HG03469 (cell line): Measurements from ENCODE around the gene EDDM13.
"Not testable (repeated sequence)": the region's sequence is repeated elsewhere in the genome, so short reads cannot be mapped to it uniquely, and the experiment has no call there.

Experiments used
- ATAC-seq: cut with Tn5 transposase; IDR thresholded peaks from one replicate; pipeline ENCODE4 v1.9.1; 2021; ENCODE audit warnings: mild to moderate bottlenecking, moderate library complexity, moderate number of reproducible peaks; ENCODE audit not compliant: unreplicated experiment

Gene EDDM13

DNA sequence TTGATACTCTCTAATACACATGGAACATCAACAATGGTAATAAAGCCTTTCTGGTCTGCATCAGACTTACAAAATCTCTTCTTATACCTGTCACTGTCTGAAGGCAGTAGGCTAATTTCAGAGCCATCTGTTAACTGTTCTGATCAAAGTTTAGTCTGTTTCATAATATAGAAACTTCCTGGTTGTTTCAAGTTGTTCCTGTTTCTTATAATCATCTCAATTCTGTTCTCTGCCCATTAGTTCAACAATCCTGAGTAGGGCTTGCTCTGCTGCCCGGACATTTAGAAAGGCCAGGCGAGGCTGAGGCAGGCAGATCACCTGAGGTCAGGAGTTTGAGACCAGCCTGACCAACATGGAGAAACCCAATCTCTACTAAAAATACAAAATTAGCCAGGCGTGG, 47.4 kb downstream of the EDDM13 start:
- no peak for ATAC-seq

DNA sequence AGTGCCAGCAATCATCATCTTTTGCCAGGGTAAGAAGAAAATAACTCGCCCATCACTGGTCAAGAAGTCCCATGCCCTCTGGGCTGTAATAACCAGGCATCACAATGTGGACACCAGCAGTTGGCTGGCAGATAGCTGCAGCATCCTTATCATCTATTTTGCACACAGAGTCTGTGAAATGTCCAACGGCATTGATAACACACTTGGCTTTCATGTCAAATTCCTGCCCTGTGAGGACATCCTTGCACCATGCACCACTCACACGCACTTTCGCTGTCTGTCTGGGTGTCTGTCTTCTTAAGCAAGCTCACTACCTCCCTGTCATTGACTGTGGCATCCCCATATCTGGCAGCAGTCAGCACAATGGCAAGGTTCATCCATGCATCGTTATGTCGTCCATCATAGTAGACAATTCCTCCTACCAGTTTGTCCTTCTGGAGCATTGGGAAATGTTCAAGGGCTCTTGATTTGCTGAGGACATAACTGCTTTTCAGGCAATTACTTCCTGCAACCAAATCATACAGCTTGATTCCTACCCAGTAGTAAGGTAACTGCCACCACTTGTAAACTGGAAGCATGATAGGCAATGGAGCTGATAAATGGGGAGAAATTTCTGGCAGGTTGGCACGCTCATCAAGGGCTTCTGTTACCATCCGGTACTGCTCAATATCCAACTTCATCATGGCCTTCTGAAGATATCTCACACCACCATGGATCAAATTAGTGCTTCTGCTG, 48.9 kb downstream of the EDDM13 start:
- no peak for ATAC-seq

DNA sequence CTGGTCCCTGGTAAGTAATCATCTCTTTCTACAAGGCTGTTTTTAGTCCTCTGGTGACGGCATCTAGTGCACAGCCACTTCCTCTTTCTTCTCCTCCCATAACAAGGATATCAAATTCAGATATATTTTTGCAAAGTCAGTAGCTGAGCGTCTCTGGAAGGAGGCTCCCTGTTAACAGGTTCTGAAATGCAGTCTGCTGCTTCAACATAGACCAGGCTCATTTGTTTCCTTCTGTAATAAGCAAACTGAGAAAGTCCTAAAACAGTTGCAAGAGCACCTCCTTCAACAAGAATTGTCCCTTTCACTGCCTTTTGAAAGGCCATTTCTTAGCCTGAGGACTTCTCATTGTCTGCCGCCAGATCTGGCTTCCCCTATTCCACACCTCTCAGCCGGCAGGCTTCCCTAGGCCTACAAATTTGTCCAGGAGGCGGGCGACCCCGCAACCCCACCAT, 49.5 kb downstream of the EDDM13 start:
- no peak for ATAC-seq

DNA sequence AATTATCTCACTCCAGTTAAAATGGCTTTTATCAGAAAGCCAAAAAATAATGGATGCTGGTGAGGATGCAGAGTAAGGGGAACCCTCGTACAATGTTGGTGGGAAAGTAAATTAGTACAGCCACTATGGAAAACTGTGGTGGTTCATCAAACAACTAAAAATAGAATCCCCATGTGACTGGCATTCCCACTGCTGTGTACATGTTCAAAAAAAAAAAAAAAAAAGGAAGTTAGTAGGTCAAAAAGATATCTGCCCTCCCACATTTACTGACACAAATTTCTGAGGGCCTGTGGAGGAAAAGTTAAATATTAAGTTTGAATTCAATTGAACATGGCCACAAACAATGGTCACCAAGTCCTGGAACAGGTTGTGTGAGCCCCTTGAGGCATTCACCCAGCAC, 51.9 kb downstream of the EDDM13 start:
- ATAC-seq, result no peak

DNA sequence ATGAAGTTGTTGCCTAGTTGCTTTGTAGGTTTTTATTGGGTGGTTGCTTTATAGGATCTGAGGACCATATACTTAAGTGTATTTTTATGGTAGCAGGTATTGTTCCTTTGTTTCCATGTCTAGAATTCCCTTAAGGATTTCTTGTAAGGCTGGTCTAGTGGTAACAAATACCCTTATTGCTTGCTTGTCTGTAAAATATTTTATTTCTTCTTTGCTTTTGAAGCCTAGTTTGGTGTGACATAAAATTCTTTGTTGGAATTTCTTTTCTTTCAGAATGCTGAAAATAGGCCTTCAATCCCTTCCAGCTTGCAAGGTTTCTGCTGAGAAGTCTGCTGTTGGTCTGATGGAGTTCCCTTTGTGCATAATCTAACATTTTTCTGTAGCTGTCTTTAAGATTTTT, 60.1 kb downstream of the EDDM13 start:
- no peak for ATAC-seq

DNA sequence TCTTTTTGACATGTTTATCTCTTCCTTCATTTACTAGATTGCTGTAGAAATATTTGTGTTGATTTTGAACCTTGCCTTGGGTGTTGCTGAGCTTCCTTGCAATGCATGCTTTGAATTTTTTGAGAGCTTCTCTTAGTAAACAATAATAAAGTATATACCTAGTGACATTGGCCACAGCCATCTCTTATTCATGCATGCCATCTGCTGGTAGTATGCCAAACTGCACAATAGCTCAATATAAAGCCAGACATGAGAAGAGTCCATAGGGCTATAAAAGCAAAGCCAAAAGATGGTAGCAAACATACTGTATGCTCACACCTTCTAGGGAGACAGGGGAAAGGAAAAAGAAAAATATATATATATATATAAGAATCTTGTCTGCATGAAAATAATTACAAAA, 61.0 kb downstream of the EDDM13 start:
- ATAC-seq, result no peak

DNA sequence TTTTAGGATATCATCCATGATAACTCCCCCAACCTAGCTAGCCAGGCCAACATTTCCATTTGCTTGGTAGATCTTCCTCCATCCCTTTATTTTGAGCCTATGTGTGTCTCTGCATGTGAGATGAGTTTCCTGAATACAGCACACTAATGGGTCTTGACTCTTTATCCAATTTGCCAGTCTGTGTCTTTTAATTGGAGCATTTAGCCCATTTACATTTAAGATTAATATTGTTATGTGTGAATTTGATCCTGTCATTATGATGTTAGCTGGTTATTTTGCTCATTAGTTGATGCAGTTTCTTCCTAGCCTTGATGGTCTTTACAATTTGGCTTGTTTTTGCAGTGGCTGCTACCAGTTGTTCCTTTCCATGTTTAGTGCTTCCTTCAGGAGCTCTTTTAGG, 62.8 kb downstream of the EDDM13 start:
- not testable (repeated sequence) for ATAC-seq

DNA sequence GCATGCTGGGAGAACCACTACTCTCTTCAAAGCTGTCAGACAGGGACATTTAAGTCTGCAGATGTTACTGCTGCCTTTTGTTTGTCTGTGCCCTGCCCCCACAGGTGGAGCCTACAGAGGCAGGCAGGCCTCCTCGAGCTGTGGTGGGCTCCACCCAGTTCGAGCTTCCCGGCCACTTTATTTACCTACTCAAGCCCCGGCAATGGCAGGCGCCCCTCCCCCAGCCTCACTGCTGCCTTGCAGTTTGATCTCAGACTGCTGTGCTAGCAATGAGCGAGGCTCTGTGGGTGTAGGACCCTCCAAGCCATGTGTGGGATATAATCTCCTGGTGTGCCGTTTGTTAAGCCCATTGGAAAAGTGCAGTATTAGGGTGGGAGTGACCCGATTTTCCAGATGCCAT, 64.5 kb downstream of the EDDM13 start:
- not testable (repeated sequence) for ATAC-seq

DNA sequence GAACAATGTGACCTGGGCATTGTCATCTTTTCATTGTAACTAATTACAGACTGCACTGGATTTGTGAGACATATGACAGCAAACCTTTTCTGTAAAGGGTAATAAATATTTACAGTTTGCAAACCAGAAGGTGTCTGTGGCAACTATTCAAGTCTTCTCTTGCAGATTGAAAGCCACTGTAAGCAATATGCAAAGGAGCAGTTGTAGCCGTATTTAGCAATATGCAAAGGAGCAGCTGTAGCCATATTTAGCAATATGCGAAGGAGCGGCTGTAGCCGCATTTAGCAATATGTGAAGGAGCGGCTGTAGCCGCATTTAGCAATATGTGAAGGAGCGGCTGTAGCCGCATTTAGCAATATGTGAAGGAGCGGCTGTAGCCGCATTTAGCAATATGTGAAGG, 66.5 kb downstream of the EDDM13 start:
- not testable (repeated sequence) for ATAC-seq

DNA sequence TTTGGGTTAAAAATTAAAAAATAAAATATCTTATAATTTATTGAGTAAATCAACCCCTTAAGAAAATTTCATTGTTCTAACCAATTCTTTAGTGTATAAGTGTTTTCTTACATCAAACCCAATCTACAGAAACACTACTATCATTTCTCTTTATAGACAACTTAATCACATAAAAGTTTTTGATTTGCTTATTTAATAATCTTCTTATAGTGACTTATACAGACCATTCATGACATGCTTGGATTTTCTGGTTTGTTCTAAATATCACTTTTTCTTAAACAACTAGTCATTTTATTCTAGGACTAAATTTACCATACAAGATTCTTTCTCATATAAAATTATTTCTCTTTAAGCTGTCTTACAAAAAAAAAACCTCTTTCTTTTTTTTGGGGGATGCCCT, 69.4 kb downstream of the EDDM13 start:
- ATAC-seq, result no peak

DNA sequence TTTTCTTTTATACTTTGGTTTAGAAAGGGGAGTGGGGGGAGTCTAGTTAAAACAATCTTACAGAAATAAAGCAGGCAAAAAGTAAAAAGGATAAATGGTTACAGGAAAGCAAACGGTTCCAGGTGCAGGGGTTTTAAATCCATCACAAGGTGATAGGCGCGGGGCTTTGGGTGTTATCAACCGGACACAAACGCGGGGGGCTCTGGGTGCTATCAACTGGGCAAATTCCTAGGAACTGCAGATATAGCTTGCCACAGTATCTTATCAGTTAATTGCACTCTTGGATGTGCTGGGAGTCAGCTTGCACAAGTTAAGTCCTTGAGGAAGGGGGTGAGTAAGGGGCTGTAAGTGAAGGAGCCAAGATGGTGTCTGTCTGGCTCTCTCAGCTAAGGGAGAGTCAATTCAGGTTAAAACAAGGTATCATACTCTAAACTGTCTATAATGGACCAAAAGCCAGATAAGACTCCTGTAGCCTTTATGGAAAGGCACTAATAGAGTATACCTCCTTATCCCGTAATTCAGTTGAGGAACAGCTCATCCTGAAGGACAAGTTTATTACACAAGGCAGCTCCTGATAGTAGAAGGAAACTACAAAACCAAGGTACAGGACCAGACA, 74.7 kb downstream of the EDDM13 start:
- ATAC-seq, result no peak

DNA sequence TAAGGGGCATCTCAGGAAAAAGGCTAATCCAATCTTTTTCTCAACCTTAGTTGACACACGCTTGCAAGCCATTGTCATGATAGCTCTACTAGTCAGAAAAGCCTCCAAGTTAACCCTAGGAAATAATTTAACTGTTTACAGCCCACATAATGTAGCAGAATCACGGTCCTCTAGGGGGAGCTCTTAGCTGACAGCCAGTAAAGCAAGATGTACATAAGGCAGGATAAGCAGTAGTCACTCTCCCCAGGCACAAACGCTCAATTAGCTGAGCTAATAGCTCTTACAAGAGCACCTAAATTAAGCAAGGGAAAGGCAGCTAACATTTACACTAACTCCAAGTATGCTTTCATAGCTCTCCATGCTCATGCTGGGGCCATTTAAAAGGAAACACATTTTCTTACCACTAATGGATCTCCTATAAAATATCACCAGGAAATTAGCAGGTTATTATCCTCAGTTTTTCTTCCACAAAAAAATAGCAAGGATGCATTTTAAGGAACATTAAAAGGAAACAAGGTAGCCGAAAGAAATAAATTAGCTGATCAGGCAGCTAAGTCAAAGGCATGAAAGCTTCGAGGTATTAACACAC, 75.8 kb downstream of the EDDM13 start:
- no peak for ATAC-seq

DNA sequence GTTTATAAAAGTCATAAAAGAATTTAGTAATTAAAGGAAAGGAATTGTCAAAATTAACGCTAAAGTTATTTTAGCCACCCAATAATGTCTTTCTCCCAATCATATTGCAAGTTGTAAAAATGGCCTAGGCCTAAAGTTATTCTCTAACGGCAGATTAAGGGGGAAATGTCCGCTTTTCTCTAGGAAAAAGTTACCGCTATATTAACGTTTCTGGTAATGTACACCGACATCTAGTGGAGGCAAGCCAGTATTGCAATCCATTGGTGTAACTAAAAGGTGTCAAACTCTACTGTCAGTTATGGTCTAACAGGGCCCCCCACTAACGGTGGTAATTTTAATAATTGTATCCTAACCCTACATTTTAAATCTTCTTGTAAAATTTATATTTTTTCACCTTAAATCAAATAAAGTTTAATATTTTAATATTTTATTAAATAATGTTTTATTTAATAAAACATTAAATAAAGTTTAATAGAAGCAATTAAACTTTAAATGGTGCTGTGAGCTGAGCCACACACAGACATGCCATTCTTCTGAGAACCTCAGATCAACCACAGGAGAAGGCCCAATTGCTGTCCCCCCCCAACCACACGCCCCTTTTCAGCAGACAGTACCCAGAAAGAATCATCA, 78.0 kb downstream of the EDDM13 start:
- no peak for ATAC-seq

DNA sequence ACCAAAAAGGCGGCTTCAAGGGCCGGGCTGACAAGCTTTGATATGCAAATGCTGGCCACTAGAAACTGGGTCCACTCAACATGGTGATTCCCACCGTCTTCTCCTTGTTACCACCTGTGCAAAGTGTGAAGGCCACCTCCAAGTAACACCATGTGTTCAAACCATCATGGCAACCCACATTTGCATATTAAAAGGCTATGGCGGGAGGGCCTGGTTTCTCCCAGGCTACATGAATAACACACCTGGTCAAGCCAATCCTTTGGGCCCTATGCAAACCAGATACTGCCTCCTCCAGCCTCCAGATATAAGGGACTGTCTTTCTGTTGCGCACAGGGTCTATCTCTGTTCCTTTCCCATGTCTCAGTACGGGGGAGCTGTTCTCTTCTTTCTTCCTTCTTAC, 78.7 kb downstream of the EDDM13 start:
- no peak for ATAC-seq

DNA sequence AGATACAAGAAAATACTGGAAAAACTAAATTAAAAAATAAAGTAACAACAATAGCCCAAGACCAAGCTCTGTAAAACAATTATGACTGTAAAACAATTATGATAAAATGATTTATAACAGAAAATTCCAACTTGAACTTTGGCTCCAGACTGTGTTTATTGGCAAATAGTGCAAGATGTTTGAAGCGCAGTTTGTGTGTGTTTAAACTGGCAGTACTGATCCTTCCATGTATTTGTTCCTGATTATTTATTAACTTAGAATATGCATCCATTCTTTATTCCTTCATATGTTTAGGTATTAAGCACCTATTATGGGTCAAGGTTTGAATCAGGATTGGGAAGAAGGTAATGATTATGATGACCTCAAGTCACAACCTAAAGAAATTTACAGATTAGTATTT, 83.0 kb downstream of the EDDM13 start:
- no peak for ATAC-seq

DNA sequence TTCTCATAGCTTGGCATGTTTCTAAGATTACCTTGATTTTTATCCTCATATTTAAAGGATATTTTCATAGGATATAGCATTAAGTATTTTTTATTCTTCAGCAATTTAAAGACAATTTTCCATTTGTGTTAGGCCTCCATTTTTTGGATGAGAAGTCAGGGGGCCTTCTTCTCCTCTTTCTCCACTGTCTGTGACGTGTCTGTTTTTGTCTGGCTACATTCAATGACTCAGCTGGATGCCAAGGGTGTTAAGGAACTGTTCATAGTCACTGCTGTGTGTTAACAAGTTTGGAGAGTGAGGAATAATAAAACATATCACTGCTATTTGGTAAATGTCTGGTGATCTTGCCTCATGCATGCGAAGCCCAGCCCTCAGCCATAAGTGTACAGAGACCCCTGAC, 84.4 kb downstream of the EDDM13 start:
- no peak for ATAC-seq
